ENCODE results near the gene ZBTB21.

DNA sequence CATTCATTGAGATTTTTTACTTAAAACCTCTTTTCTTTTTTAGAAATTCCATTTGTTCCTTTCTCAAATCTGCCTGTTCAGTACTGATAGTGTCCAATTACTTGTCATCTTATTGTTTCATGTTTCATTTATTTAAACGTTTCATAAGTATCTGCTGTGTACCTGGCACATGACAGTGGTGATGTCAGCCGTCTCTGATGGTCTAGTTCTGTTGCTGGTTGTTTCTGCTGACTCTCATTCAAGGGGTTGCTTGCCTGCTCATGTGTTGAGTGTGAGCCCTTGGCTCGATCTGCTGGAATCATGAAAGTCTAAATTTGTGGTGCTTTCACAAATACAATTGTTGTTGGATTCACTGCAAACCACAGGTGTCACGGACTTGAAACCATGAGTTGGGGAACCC lies 30.8 kb downstream of the ZBTB21 start:
- TF ChIP-seq CHD2 (IDR thresholded peaks at IDR 0.05; ENCODE audit: low read length) (no peak), SUZ12 (IDR thresholded peaks at IDR 0.05; ENCODE audit: low read length) (no peak), GABPA (IDR thresholded peaks at IDR 0.05; ENCODE audit: borderline replicate concordance, insufficient read depth, low read length) (no peak), ZNF274 (IDR thresholded peaks at IDR 0.05; ENCODE audit: borderline replicate concordance, extremely low read depth, low read length) (no peak), KDM1A (IDR thresholded peaks at IDR 0.05; ENCODE audit: borderline replicate concordance, low read length) (no peak), POLR2A (IDR thresholded peaks at IDR 0.05; ENCODE audit: control extremely low read depth in 1 of 2, low read depth in 2 of 2, low read length in 2 of 2) (no peak), EZH2 (IDR thresholded peaks at IDR 0.05; ENCODE audit: low read depth, low read length, severe bottlenecking) (no peak), CEBPB (IDR thresholded peaks at IDR 0.05; ENCODE audit: low read depth, low read length) (no peak), POLR2AphosphoS5 (IDR thresholded peaks at IDR 0.05; ENCODE audit: low read depth, low read length) (no peak), TEAD4 (IDR thresholded peaks at IDR 0.05; ENCODE audit: low read depth, low read length) (no peak)
- TF ChIP-seq, protein P1, sequence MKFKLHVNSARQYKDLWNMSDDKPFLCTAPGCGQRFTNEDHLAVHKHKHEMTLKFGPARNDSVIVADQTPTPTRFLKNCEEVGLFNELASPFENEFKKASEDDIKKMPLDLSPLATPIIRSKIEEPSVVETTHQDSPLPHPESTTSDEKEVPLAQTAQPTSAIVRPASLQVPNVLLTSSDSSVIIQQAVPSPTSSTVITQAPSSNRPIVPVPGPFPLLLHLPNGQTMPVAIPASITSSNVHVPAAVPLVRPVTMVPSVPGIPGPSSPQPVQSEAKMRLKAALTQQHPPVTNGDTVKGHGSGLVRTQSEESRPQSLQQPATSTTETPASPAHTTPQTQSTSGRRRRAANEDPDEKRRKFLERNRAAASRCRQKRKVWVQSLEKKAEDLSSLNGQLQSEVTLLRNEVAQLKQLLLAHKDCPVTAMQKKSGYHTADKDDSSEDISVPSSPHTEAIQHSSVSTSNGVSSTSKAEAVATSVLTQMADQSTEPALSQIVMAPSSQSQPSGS (IDR thresholded peaks at IDR 0.05; ENCODE audit: low read length): no peak
- TF ChIP-seq, protein P2, sequence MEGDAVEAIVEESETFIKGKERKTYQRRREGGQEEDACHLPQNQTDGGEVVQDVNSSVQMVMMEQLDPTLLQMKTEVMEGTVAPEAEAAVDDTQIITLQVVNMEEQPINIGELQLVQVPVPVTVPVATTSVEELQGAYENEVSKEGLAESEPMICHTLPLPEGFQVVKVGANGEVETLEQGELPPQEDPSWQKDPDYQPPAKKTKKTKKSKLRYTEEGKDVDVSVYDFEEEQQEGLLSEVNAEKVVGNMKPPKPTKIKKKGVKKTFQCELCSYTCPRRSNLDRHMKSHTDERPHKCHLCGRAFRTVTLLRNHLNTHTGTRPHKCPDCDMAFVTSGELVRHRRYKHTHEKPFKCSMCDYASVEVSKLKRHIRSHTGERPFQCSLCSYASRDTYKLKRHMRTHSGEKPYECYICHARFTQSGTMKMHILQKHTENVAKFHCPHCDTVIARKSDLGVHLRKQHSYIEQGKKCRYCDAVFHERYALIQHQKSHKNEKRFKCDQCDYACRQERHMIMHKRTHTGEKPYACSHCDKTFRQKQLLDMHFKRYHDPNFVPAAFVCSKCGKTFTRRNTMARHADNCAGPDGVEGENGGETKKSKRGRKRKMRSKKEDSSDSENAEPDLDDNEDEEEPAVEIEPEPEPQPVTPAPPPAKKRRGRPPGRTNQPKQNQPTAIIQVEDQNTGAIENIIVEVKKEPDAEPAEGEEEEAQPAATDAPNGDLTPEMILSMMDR (IDR thresholded peaks at IDR 0.05; ENCODE audit: control extremely low read depth in 1 of 3, insufficient read depth in 1 of 3, low read depth in 1 of 3, low read length in 3 of 3): no peak
